Measurements from ENCODE around the gene NXPE1.

Gene NXPE1

GRCh38 chr11:114587398-114587953, 27.8 kb upstream of the NXPE1 start:
- peaks cover 36% of the 10 kb centered on the region for H3K9me3 ChIP-seq (ENCODE audit: insufficient read depth, low read length)
- no peak for DNase-seq (ENCODE audit: low read depth, low spot score)
- H3K36me3 ChIP-seq (ENCODE audit: insufficient read depth, insufficient read length, low read length) = no peaks in the 10 kb centered on the region
- no peaks in the 10 kb centered on the region for H3K4me1 ChIP-seq (ENCODE audit: insufficient read depth, insufficient read length)
- TF ChIP-seq SUZ12 (IDR thresholded peaks at IDR 0.05; ENCODE audit: extremely low read depth, insufficient read depth, insufficient read length) = no peak
- no peak for TF ChIP-seq YY1 (IDR thresholded peaks at IDR 0.05; ENCODE audit: insufficient read depth, insufficient read length)
- TF ChIP-seq ZNF274 (IDR thresholded peaks at IDR 0.05; ENCODE audit: low read depth, low read length) = no peak
- H3K4me3 ChIP-seq (ENCODE audit: insufficient read length, low read depth) = no peak overlapping the region
- no peak overlapping the region for H3K9ac ChIP-seq (ENCODE audit: insufficient read length, low read depth)
- H3K27me3 ChIP-seq (ENCODE audit: insufficient read depth, insufficient read length) = no peaks in the 10 kb centered on the region

GRCh38 chr11:114586797-114587196, 27.1 kb upstream of the NXPE1 start:
- no peaks in the 10 kb centered on the region for H3K27me3 ChIP-seq (ENCODE audit: insufficient read depth, insufficient read length)
- no peaks in the 10 kb centered on the region for H3K4me1 ChIP-seq (ENCODE audit: insufficient read depth, insufficient read length)
- TF ChIP-seq ZNF274 (IDR thresholded peaks at IDR 0.05; ENCODE audit: low read depth, low read length) = no peak
- no peak for TF ChIP-seq YY1 (IDR thresholded peaks at IDR 0.05; ENCODE audit: insufficient read depth, insufficient read length)
- TF ChIP-seq SUZ12 (IDR thresholded peaks at IDR 0.05; ENCODE audit: extremely low read depth, insufficient read depth, insufficient read length) = no peak
- no peak overlapping the region for H3K9ac ChIP-seq (ENCODE audit: insufficient read length, low read depth)
- H3K4me3 ChIP-seq (ENCODE audit: insufficient read length, low read depth) = no peak overlapping the region
- no peaks in the 10 kb centered on the region for H3K36me3 ChIP-seq (ENCODE audit: insufficient read depth, insufficient read length, low read length)
- peak; percentile 16 for DNase-seq (ENCODE audit: low read depth, low spot score)
- peaks cover 36% of the 10 kb centered on the region for H3K9me3 ChIP-seq (ENCODE audit: insufficient read depth, low read length)

DNA sequence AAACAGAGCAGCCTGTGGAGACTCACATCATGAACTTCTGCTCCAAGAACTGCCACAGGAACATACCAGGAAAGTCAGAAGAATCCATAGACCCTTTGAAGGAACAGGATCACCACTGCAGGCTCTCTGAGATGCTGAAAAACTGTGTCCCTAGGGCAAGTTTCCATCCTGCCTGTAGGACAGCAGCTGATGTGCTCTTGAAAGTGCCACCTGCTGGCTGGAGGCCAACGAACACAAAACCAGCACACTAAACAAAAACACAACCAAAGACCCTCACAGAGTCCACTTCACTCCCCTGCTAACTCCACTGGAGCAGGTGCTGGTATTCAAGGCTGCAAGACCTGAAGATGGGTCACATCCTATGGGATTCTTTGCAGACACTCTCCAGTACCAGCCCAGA, 12.0 kb upstream of the NXPE1 start:
- no peak for DNase-seq (ENCODE audit: low read depth, low spot score)

GRCh38 chr11:114569801-114570200, 10.1 kb upstream of the NXPE1 start:
- TF ChIP-seq SUZ12 (IDR thresholded peaks at IDR 0.05; ENCODE audit: extremely low read depth, insufficient read depth, insufficient read length) (no peak), YY1 (IDR thresholded peaks at IDR 0.05; ENCODE audit: insufficient read depth, insufficient read length) (no peak), ZNF274 (IDR thresholded peaks at IDR 0.05; ENCODE audit: low read depth, low read length) (no peak)
- Histone ChIP-seq H3K4me1 (ENCODE audit: insufficient read depth, insufficient read length) (peaks cover 4% of the 10 kb centered on the region), H3K4me3 (ENCODE audit: insufficient read length, low read depth) (no peak overlapping the region), H3K36me3 (ENCODE audit: insufficient read depth, insufficient read length, low read length) (no peaks in the 10 kb centered on the region), H3K27me3 (ENCODE audit: insufficient read depth, insufficient read length) (no peaks in the 10 kb centered on the region), H3K9ac (ENCODE audit: insufficient read length, low read depth) (no peak overlapping the region), H3K9me3 (ENCODE audit: insufficient read depth, low read length) (no peaks in the 10 kb centered on the region)
- DNase-seq (ENCODE audit: low read depth, low spot score) = no peak

More for the DNA sequence above, 12.0 kb upstream of the NXPE1 start:
- no peak overlapping the region for H3K9ac ChIP-seq (ENCODE audit: insufficient read length, low read depth)
- no peaks in the 10 kb centered on the region for H3K36me3 ChIP-seq (ENCODE audit: insufficient read depth, insufficient read length, low read length)
- no peak overlapping the region for H3K4me3 ChIP-seq (ENCODE audit: insufficient read length, low read depth)
- H3K4me1 ChIP-seq (ENCODE audit: insufficient read depth, insufficient read length) = peaks cover 4% of the 10 kb centered on the region
- TF ChIP-seq YY1 (IDR thresholded peaks at IDR 0.05; ENCODE audit: insufficient read depth, insufficient read length) (no peak), ZNF274 (IDR thresholded peaks at IDR 0.05; ENCODE audit: low read depth, low read length) (no peak)
- no peaks in the 10 kb centered on the region for H3K27me3 ChIP-seq (ENCODE audit: insufficient read depth, insufficient read length)
- no peaks in the 10 kb centered on the region for H3K9me3 ChIP-seq (ENCODE audit: insufficient read depth, low read length)

- H3K4me1 ChIP-seq (ENCODE audit: insufficient read depth, insufficient read length) = peaks cover 4% of the 10 kb centered on the region
- peak; percentile 56 for DNase-seq (ENCODE audit: low read depth, low spot score)
- H3K4me3 ChIP-seq (ENCODE audit: insufficient read length, low read depth) = no peak overlapping the region
- TF ChIP-seq ZNF274 (IDR thresholded peaks at IDR 0.05; ENCODE audit: low read depth, low read length) (no peak), YY1 (IDR thresholded peaks at IDR 0.05; ENCODE audit: insufficient read depth, insufficient read length) (no peak), SUZ12 (IDR thresholded peaks at IDR 0.05; ENCODE audit: extremely low read depth, insufficient read depth, insufficient read length) (no peak)
- H3K36me3 ChIP-seq (ENCODE audit: insufficient read depth, insufficient read length, low read length) = no peaks in the 10 kb centered on the region
- H3K27me3 ChIP-seq (ENCODE audit: insufficient read depth, insufficient read length) = no peaks in the 10 kb centered on the region
- H3K9ac ChIP-seq (ENCODE audit: insufficient read length, low read depth) = no peak overlapping the region
- H3K9me3 ChIP-seq (ENCODE audit: insufficient read depth, low read length) = no peaks in the 10 kb centered on the region
Observed at GRCh38 chr11:114566276-114566675, 6.6 kb upstream of the NXPE1 start.

GRCh38 chr11:114564831-114565230, 5.2 kb upstream of the NXPE1 start:
- TF ChIP-seq SUZ12 (IDR thresholded peaks at IDR 0.05; ENCODE audit: extremely low read depth, insufficient read depth, insufficient read length) = no peak
- TF ChIP-seq YY1 (IDR thresholded peaks at IDR 0.05; ENCODE audit: insufficient read depth, insufficient read length) = no peak
- TF ChIP-seq ZNF274 (IDR thresholded peaks at IDR 0.05; ENCODE audit: low read depth, low read length) = no peak
- Histone ChIP-seq H3K9me3 (ENCODE audit: insufficient read depth, low read length) (no peaks in the 10 kb centered on the region), H3K4me1 (ENCODE audit: insufficient read depth, insufficient read length) (peaks cover 4% of the 10 kb centered on the region), H3K9ac (ENCODE audit: insufficient read length, low read depth) (no peak overlapping the region), H3K36me3 (ENCODE audit: insufficient read depth, insufficient read length, low read length) (no peaks in the 10 kb centered on the region), H3K4me3 (ENCODE audit: insufficient read length, low read depth) (no peak overlapping the region), H3K27me3 (ENCODE audit: insufficient read depth, insufficient read length) (no peaks in the 10 kb centered on the region)
- no peak for DNase-seq (ENCODE audit: low read depth, low spot score)

DNA sequence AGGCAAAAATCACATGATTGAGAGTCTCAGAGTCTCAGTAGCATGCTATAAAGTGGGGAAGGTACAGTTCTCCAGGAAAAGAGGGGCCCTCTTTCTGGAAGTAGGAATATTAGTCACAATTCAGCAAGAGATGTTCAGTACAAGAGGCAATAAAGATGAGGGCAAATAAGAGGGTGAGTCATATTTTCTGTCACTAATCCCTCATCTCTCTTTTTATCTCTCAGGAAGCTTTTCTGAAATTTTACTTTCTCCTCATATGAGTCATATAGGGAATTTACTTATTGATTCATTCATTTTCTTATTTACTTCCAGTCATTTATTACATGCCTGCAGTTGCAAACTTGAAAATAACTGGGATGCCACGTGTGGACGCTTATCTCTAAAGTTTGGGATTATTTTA, 3.4 kb upstream of the NXPE1 start:
- TF ChIP-seq SUZ12 (IDR thresholded peaks at IDR 0.05; ENCODE audit: extremely low read depth, insufficient read depth, insufficient read length) = no peak
- TF ChIP-seq ZNF274 (IDR thresholded peaks at IDR 0.05; ENCODE audit: low read depth, low read length) = no peak
- TF ChIP-seq YY1 (IDR thresholded peaks at IDR 0.05; ENCODE audit: insufficient read depth, insufficient read length) = no peak
- DNase-seq (ENCODE audit: low read depth, low spot score) = no peak
- Histone ChIP-seq H3K36me3 (ENCODE audit: insufficient read depth, insufficient read length, low read length) (no peaks in the 10 kb centered on the region), H3K4me3 (ENCODE audit: insufficient read length, low read depth) (no peak overlapping the region), H3K9ac (ENCODE audit: insufficient read length, low read depth) (no peak overlapping the region), H3K4me1 (ENCODE audit: insufficient read depth, insufficient read length) (peaks cover 4% of the 10 kb centered on the region), H3K9me3 (ENCODE audit: insufficient read depth, low read length) (no peaks in the 10 kb centered on the region), H3K27me3 (ENCODE audit: insufficient read depth, insufficient read length) (no peaks in the 10 kb centered on the region)
